ENCODE results near the gene PFN2.
"Not testable (repeated sequence)": the region's sequence is repeated elsewhere in the genome, so short reads cannot be mapped to it uniquely, and the experiment has no call there.

Gene PFN2

DNA sequence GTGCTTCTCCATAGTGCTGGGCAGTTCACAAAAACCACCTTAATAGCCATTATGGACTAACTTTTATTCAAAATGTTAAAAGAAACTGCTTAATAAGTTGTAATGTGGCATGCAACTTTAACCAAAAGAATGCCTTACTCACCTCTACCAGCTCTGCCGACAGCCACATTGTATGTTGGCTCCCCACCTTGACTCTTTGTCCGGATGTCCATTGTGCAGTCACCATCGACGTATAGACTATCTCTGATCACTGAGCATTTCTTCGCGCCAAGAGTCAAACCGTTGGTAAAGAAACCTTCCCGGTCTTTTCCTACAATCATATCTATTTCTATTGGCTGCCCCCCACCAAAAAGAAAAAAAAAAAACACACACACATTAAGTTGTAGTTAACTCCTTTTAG, 2.5 kb downstream of the PFN2 start:
- DNase-seq (ENCODE audit: low spot score), result no peak

DNA sequence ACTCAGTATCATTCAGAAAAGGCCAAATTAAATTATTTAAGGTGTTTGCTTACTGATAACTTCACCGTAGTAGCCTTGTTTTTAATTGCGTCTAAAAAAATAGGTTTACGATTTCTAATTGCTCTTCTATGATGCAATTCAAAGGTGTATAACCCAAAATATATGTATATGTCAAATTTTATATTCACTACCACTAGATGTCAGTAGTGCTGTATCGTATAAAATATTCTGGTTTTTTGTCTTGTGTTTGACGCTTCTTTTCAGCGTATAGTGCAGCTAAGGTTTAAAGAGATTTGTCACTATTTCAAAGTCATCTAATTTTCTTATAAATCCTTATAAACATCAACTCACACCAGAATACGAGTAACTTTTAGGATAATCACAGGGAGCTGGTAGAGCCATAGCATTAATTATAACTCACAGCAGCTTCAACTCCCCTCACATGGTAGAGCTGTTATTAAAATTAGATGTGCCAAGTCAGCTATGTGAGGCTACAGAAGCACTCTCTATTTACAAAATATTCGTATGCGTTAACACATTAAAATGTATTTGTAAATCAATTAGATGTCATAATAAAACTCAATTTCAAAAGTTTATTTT, 3.5 kb downstream of the PFN2 start:
- DNase-seq (ENCODE audit: low spot score), result peak; percentile 54

DNA sequence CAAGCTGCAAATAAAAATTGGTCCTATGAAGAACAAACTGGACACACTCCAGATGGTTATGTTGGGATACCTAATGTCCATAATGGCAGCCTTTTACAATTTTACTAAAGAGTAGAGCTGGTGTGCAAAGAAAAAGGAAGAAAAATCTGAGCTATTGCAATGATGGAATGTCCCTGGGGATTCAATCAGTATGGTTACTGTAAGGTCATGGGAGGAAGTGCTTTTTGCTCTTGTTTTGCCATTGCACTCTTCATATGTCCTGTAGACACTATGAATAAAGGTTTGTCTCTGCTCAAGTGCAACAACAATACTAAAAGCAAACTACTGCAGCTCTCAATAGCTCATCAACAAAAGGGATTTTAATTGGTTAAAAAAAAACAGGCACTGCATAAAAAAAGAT, 5.4 kb downstream of the PFN2 start:
- DNase-seq (ENCODE audit: low spot score), result no peak

DNA sequence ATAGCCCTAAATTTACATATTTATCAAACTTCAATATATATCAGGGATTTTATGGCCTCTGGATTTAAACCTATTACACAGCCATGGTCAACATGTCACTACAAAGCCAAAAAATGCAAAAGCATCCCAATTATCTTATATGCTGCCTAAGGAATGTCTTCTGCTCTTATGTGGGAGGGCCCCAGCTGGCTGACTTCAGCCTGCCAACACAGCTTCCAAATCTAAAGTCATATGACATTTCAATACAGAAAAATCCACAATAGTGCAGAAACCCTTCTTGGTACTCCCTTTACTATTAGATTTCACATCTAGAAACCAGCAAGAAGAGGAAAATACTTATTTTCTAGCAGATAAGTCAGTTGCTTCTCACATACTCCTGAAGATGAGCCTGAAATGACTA, 6.4 kb downstream of the PFN2 start:
- DNase-seq (ENCODE audit: low spot score), result no peak

GRCh38 chr3:149963485-149963884, 7.2 kb downstream of the PFN2 start:
- no peak for DNase-seq (ENCODE audit: low spot score)

DNA sequence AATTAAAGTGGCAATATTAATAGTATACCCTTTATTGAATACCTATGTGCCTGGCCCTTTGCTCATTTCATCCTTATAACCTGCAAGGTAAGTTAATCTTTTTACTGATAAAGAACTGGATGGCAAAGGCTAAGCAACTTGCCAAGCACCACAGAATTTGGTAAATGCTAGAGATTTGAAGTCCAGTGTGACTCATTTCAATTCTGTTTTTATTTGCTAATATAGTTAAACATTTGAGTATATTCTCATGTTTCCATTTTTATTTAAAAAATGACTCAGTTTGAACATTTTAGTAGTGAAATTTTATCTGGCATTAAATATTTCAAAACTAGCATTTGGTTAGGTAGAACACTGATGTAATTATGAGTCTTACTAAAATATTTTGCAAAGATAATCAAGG, 11.3 kb downstream of the PFN2 start:
- no peak for DNase-seq (ENCODE audit: low spot score)

DNA sequence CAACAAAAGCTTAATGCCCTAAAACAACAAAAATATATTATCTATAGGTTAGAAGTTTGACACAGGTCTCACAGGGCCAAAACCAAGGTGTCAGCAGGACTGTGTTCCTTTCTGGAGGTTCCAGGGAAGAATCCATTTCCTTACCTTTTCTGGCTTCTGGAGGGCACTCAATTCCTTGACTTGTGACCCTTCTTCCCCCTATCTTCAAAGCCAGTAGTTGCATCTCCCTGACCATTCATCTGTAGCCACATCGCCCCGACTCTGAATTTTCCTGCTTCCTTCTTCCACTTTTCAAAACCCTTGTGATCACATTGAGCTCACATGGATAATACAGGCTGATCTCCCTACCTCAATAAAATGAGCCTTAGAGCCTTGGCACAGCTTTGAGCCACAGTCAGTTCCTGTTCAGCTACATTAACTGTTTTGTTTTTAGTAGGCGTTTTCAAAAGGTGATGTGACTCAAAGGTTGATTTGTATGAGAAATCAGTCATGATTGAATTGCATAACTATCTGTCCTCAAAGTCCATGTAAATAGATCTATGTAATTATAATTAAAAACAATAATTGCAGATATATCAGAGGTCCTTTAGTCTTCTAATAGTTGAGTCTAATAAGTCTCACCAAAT, 12.4 kb downstream of the PFN2 start:
- DNase-seq (ENCODE audit: low spot score), result no peak

- no peak for DNase-seq (ENCODE audit: low spot score)
These were observed 13.2 kb downstream of the PFN2 start for GRCh38 chr3:149957361-149958125.

- no peak for DNase-seq (ENCODE audit: low spot score)
These were observed 15.2 kb downstream of the PFN2 start for GRCh38 chr3:149955449-149955848.

- DNase-seq (ENCODE audit: low spot score), result no peak
These were observed 15.9 kb downstream of the PFN2 start for GRCh38 chr3:149954812-149955211.

DNA sequence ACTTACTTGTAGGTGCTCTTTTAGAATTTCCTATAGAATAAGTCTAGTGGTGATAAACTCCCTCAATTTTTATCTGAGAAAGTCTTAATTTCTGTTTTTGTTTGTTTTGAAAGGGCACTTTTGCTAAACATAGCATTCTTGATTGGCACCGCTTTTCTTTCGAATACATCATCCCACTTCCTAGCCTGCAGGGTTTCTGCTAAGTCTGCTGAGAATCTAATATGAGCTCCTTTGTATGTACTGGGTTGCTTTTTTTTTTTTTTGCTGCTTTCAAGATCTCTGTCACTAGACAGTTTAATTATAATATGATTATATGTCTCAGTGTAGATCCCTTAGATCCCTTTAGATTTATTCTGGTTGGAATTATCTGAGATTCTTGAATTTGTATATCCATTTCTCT, 21.5 kb downstream of the PFN2 start:
- DNase-seq (ENCODE audit: low spot score), result no peak

GRCh38 chr3:149947231-149947630, 23.5 kb downstream of the PFN2 start:
- DNase-seq (ENCODE audit: low spot score), result no peak

- DNase-seq (ENCODE audit: low spot score), result not testable (repeated sequence)
These were observed 26.7 kb downstream of the PFN2 start for GRCh38 chr3:149943966-149944365.

GRCh38 chr3:149942409-149942808, 28.3 kb downstream of the PFN2 start:
- no peak for DNase-seq (ENCODE audit: low spot score)

DNA sequence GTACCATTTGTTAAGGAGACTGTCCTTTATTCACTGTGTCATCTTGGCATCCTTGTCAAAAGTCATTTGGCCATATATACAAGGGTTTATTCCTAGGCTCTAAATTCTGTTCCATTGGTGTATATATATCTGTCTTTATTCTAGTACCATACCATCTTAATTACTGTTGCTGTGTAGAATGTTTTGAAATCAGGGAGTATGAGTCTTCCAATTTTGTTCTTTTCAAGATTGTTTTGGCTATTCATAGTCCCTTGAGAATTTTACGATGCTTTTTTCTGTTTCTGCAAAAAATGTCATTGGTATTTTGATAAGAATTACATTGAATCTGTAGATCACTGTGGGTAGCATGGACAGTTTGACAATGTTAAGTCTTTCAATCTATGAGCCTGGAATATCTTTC, 28.7 kb downstream of the PFN2 start:
- DNase-seq (ENCODE audit: low spot score), result no peak

- no peak for DNase-seq (ENCODE audit: low spot score)
These were observed 29.5 kb downstream of the PFN2 start for GRCh38 chr3:149941186-149941585.

DNA sequence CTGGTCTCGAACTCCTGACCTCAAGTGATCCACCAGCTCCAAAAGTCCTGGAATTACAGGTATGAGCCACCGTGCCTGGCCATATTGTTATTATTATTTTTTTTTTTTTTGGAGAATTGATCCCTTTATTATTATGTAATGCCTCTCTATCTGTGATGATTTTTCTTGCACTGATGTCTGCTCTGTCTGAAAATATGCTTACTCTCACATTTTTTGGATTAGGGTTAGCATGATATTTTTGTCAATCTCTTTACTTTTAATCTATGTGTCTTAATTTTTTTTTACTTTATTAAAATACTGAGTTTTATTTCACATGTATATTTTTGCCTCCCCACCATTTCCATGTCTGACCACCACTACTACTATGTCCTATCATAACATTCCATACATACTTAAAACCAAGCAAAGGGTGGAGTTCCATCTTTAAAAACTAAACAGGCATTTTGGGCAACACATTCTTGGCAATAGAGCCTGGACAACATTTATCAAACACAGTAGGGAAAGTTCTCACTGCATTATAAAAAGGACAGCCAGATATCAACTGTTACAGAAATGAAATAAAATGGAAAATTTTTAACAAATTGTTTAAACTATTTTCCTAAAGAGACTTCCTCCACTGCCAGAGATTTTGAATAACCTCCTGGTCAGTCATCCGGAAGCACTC, 32.2 kb downstream of the PFN2 start:
- DNase-seq (ENCODE audit: low spot score), result not testable (repeated sequence)

- DNase-seq (ENCODE audit: low spot score), result peak; percentile 62
These were observed 33.9 kb downstream of the PFN2 start for GRCh38 chr3:149936812-149937230.

GRCh38 chr3:149934524-149934923, 36.2 kb downstream of the PFN2 start:
- DNase-seq (ENCODE audit: low spot score), result no peak

- no peak for DNase-seq (ENCODE audit: low spot score)
These were observed 36.8 kb downstream of the PFN2 start for GRCh38 chr3:149933858-149934257.

- no peak for DNase-seq (ENCODE audit: low spot score)
These were observed 37.7 kb downstream of the PFN2 start for GRCh38 chr3:149933008-149933407.

- DNase-seq (ENCODE audit: low spot score), result no peak
These were observed 50.6 kb downstream of the PFN2 start for GRCh38 chr3:149920119-149920518.

GRCh38 chr3:149919509-149919908, 51.2 kb downstream of the PFN2 start:
- DNase-seq (ENCODE audit: low spot score), result no peak

Measured in LoVo (cell line).